Right lobe of liver (tissue), 6 donors: ENCODE measurements around the gene SLC39A1. TPM values are rescaled to one million over a fixed set of nuclear protein-coding genes. Genes with fewer than 3 reads are reported as not detected.

Experiments used
- ATAC-seq, 4 donors: fragments of 200-7000 bp; cut with Tn5 transposase; one replicate each; pipeline ENCODE4 v1.9.1; 2020; ENCODE audit warnings: mild to moderate bottlenecking in 4 of 4, moderate library complexity in 4 of 4
- DNase-seq, 3 donors: peaks; one replicate each; pipeline ENCODE4 v3.0.0-alpha.2; 2020
- H3K27ac ChIP-seq, 3 donors: fragments of 200-600 bp; one replicate each; pipeline ENCODE4 v1.8.0; 2022
- H3K27me3 ChIP-seq, 2 donors: fragments of 200-600 bp; one replicate each; pipeline ENCODE4 v1.8.0; 2022
- H3K36me3 ChIP-seq, 4 donors: fragments of 200-600 bp; sonication (generic) in 1 of 4; one replicate each; pipeline versions ENCODE4 v1.5.1 to v1.8.0; 2017 to 2022; ENCODE audit warnings: control low read depth in 1 of 4
- H3K4me1 ChIP-seq, 4 donors: fragments of 200-600 bp; sonication (generic) in 1 of 4; one replicate each; pipeline versions ENCODE4 v1.5.1 to v1.8.0; 2017 to 2022; ENCODE audit warnings: control low read depth in 1 of 4
- H3K4me3 ChIP-seq, 3 donors: fragments of 200-600 bp; one replicate each; pipeline ENCODE4 v1.8.0; 2022
- H3K9me3 ChIP-seq, 4 donors: fragments of 200-600 bp; sonication (generic) in 1 of 4; one replicate each; pipeline versions ENCODE4 v1.5.1 to v1.8.0; 2017 to 2022; ENCODE audit warnings: control low read depth in 1 of 4
- POLR2A ChIP-seq: fragments of 450-650 bp; IDR thresholded peaks from one replicate; pipeline ENCODE4 v1.6.1; 2017; ENCODE audit warnings: antibody characterized with exemption, mild to moderate bottlenecking
- WGBS: methylation state at CpG from one replicate; pipeline ENCODE4 v1.1.6; 2018; ENCODE audit warnings: low coverage, low lambda C conversion rate; ENCODE audit not compliant: insufficient coverage; ENCODE audit errors: missing lambda C conversion rate; 5-methylcytosine and 5-hydroxymethylcytosine counted together
- intact Hi-C, 2 donors: fragments of 100-400 bp; cut with DNase I; formaldehyde crosslinking; loops; one replicate each; pipeline versions ENCODE4 v1.11.2 to v1.14.1; 2022
- total RNA-seq, 6 experiments: library from RNA; depleted of rRNA in 2 of 6; stranded (reverse); fragments of >200 nt in 2 of 6; fragmentation: NEBNext Ultra II Directional in 3 of 6; extraction: Animal tissue kit (Norgen Biotek cat#: 25700) in 3 of 6; gene quantifications; one replicate each; pipeline versions ENCODE4 v1.1.0 to v1.2.4, GENCODE V29; 2016 to 2023
- TF ChIP-seq, protein P1 (sequence below), 4 donors: fragments of 200-600 bp in 3 of 4; fragments of 450-650 bp in 1 of 4; IDR thresholded peaks; one replicate each; pipeline versions ENCODE4 v1.5.1 to v1.8.0; 2016 to 2022; ENCODE audit warnings: antibody characterized with exemption in 4 of 4, mild to moderate bottlenecking in 2 of 4
- donor health status: DM: no; HTN: yes; CAD: no.
- donor health status: DM: no; HTN: no; CAD: no.
- donor health status: DM: no; HTN: no; CAD: no.
- donor health status: DM: no; HTN: yes; CAD: no.
- donor health status: DM: no; HTN: yes; CAD: no.

The SLC39A1 gene
- total RNA-seq, 6 experiments from 2014 or later = 33.0 to 63.6 (median 47.7) TPM

DNA sequence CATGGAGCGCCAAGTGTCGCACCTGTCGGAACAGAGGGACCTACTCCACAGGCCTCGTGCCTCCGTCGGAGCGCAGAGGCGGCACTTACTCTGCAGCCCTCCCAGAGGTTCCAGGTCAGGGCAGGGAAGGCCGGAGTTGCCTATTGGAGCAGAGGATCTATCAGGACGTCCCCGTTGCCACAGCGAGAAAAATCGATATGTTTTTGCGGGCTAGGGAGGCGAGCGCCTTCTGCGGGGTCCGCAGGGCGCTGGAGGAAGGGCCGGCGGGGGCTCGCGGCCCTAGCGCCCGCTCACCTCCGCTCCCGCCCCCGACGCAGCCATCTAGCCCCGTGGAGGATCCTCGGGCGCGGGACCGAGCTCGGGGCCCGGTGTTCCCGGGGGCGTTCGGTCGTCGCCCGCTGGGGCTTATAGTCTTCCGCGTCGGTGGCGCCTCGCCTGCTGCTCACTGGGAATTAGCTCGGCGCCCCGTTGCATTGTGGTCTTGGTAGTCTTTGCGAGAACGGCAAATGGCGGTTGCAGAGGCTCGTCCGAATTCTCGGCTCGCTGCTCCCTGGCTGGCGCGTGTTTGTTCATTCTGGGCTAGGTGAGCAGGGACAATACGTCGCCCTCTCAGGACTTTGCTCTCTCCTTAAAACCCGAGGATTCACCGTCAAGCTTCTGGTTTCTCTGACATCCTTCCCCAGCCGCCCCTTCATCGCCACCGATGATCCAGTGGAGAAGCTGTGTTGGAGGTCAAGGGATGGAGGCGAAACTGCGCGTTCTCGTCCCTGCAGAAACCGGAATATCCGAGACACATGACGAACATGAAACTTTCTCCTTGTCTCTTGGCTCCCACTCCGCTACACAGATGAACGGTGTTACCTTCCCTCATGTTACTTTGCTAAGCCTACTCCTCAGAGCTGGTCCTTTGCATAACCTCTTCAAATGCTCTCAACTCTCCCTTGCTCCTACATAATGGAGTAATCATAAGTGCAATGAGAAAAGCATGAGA lies 14.2 kb upstream of the SLC39A1 start, which contains the start of gene JTB:
Gene JTB, minus strand, starts transcription at position 425 of the 991 bp plus-strand sequence. Its CDS starts 422 bp downstream, at position 3.
- H3K9me3 ChIP-seq = no peaks in the 10 kb centered on the region
- intact Hi-C loops = no loop called here
- peaks cover 0 to 23% (median 8%) of the 10 kb centered on the region in 4 donors for H3K4me1 ChIP-seq
- TF ChIP-seq, protein P1, sequence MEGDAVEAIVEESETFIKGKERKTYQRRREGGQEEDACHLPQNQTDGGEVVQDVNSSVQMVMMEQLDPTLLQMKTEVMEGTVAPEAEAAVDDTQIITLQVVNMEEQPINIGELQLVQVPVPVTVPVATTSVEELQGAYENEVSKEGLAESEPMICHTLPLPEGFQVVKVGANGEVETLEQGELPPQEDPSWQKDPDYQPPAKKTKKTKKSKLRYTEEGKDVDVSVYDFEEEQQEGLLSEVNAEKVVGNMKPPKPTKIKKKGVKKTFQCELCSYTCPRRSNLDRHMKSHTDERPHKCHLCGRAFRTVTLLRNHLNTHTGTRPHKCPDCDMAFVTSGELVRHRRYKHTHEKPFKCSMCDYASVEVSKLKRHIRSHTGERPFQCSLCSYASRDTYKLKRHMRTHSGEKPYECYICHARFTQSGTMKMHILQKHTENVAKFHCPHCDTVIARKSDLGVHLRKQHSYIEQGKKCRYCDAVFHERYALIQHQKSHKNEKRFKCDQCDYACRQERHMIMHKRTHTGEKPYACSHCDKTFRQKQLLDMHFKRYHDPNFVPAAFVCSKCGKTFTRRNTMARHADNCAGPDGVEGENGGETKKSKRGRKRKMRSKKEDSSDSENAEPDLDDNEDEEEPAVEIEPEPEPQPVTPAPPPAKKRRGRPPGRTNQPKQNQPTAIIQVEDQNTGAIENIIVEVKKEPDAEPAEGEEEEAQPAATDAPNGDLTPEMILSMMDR (IDR thresholded peaks at IDR 0.05) = peak in 1 of 4 donors; percentile 11
- peak; percentile 90 for TF ChIP-seq POLR2A
- WGBS = under 1% methylated on average over 19 of the region's 75 CpGs
- peak within 1 kb of the TSS; percentile 86 to 92 (median 90) for H3K4me3 ChIP-seq
- peaks cover 0 to 29% (median 13%) of the 10 kb centered on the region in 4 donors for H3K36me3 ChIP-seq
- no peaks in the 10 kb centered on the region for H3K27me3 ChIP-seq
- peak; percentile 89 to 95 (median 94) for ATAC-seq
- H3K27ac ChIP-seq = peak within 1 kb of the TSS; percentile 93 to 95 (median 94)
- DNase-seq = peak; percentile 93 to 95 (median 94)

DNA sequence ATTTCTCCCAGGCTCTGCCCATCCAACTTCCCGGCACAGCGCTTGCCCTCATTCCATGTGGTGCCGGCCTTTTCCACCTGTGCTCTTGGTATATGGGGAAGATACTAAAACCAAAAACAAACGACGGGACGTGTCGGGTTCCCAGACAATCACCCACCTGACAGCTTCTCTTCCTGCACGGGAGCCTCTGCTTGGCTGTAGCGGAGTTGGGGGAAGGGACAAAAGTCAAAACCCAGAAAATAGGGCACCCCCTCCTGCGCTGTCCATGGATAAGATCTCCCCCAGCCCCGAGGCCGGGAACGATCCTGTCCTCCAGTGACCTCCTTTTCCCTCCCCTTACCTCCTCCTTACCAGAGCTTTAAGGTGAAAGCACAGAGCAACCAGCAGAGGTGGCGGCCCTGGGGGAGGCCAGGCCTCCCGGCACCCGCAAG lies 13.5 kb upstream of the SLC39A1 start:
- H3K4me1 ChIP-seq = peaks cover 0 to 23% (median 8%) of the 10 kb centered on the region in 4 donors
- H3K36me3 ChIP-seq = peaks cover 0 to 29% (median 13%) of the 10 kb centered on the region in 4 donors
- intact Hi-C loops = no loop called here
- H3K27me3 ChIP-seq = no peaks in the 10 kb centered on the region
- H3K9me3 ChIP-seq = no peaks in the 10 kb centered on the region
- peak in 1 of 3 donors; percentile 35 for DNase-seq
- peak overlapping the region; percentile 86 to 92 (median 90) for H3K4me3 ChIP-seq
- TF ChIP-seq, protein P1 (IDR thresholded peaks at IDR 0.05) = no peak
- TF ChIP-seq POLR2A = no peak
- WGBS = 0% methylated on average over 14 of the region's 16 CpGs
- peak overlapping the region; percentile 93 to 95 (median 94) for H3K27ac ChIP-seq
- ATAC-seq = peak in 1 of 4 donors; percentile 2

DNA sequence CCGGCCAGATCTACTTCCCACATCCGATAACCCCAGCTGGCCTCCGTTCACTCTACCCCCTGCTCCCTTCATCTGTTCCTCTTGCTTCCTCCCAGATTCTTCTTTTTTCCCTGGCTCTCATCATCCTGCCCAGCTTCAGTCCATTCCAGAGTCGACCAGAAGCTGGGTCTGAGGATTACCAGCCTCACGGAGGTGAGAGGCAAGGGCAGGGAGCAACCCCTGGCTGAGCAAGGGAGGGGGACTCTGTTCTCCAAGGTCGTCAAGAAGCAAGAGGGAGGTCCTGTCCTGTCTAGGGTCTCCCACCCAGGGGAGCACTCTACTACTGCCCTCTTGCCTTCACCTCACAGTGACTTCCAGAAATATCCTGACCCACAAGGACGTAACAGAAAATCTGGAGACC lies 10.2 kb upstream of the SLC39A1 start:
- Histone ChIP-seq H3K4me3 (no peak overlapping the region), H3K27ac (no peak overlapping the region), H3K4me1 (peaks cover 0 to 15% (median 7%) of the 10 kb centered on the region in 4 donors), H3K27me3 (no peaks in the 10 kb centered on the region), H3K36me3 (peaks cover 0 to 24% (median 13%) of the 10 kb centered on the region in 4 donors), H3K9me3 (no peaks in the 10 kb centered on the region)
- no peak for TF ChIP-seq POLR2A
- TF ChIP-seq, protein P1 (IDR thresholded peaks at IDR 0.05) = no peak
- intact Hi-C loops = no loop called here
- ATAC-seq (no peak), DNase-seq (no peak)
- 69% methylated on average over 3 of the region's 7 CpGs for WGBS

DNA sequence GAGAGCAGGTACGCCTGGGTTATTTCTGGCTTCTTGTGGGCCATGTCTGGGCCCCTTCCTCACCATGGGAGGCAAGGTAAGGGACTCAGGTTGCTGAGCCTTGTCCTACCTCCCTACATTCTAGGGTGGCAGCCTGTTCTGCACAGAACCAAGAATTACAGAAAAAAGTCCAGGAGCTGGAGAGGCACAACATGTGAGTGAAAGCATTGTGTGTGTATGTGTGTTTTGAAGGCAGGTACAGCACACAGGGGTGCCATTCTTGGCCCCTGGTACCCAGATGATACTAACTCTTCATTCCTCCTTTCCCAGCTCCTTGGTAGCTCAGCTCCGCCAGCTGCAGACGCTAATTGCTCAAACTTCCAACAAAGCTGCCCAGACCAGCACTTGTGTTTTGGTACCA lies 9.7 kb upstream of the SLC39A1 start:
- H3K4me1 ChIP-seq = peaks cover 0 to 14% (median 5%) of the 10 kb centered on the region in 4 donors
- H3K4me3 ChIP-seq = no peak overlapping the region
- H3K27ac ChIP-seq = no peak overlapping the region
- TF ChIP-seq POLR2A = no peak
- TF ChIP-seq, protein P1 (IDR thresholded peaks at IDR 0.05) = no peak
- DNase-seq (no peak), ATAC-seq (no peak)
- WGBS = 93% methylated on average over 2 of the region's 3 CpGs
- intact Hi-C loops = no loop called here
- H3K9me3 ChIP-seq = no peaks in the 10 kb centered on the region
- no peaks in the 10 kb centered on the region for H3K27me3 ChIP-seq
- peaks cover 0 to 24% (median 13%) of the 10 kb centered on the region in 4 donors for H3K36me3 ChIP-seq
